Measurements from ENCODE around the gene ZNF264. TPM values are rescaled to one million over a fixed set of nuclear protein-coding genes. Genes with fewer than 3 reads are reported as not detected.

The ZNF264 gene
- polyA plus RNA-seq, 1 donor, result 15.6 TPM

DNA sequence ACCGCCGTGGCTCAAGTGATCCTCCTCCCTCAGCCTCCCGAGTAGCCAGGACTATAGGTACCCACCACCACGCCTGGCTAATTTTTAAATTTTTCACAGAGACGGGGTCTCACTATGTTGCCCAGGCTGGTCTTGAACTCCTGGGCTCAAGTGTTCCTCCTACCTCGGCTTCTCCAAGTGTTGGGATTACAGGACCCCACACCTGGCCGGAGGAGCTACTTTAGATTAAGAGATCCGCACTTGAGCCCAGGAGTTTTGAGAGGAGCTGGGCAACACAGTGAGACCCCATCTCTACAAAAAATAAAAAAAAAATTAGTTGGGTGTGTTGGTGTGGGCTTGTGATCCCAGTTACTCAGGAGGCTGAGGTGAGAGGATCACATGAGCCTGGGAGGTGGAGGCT is 80.0 kb downstream of the ZNF264 start:
- WGBS (ENCODE audit: insufficient coverage, low lambda C conversion rate), result 93% methylated on average over 3 of the region's 8 CpGs
- no peak overlapping the region for H3K27ac ChIP-seq (ENCODE audit: low read length)
- no peaks in the 10 kb centered on the region for H3K9me3 ChIP-seq (ENCODE audit: control insufficient read depth, low read depth, low read length)
- H3K4me3 ChIP-seq (ENCODE audit: low read length), result no peak overlapping the region
- no peak for DNase-seq
- no peaks in the 10 kb centered on the region for H3K27me3 ChIP-seq (ENCODE audit: control insufficient read depth, insufficient read depth, low read length)
- no peaks in the 10 kb centered on the region for H3K36me3 ChIP-seq (ENCODE audit: control insufficient read depth, insufficient read depth, low read length)
- no peaks in the 10 kb centered on the region for H3K4me1 ChIP-seq (ENCODE audit: control insufficient read depth, insufficient read depth, low read length)

Other genes with a start within 250 kb of the ZNF264 start
- gene USP29, start 71.5 kb upstream of the ZNF264 start, polyA plus RNA-seq, result not detected
- gene ZIM3, start 46.3 kb upstream of the ZNF264 start, polyA plus RNA-seq, result not detected
- not detected for gene DUXA, start 24.0 kb upstream of the ZNF264 start, polyA plus RNA-seq
- 2.2 TPM for gene AURKC, start 39.5 kb downstream of the ZNF264 start, polyA plus RNA-seq
- 4.4 TPM for gene ZNF805, start 49.1 kb downstream of the ZNF264 start, polyA plus RNA-seq
- gene ZNF460, start 89.0 kb downstream of the ZNF264 start, polyA plus RNA-seq, result 2.0 TPM
- gene ZNF543, start 129.0 kb downstream of the ZNF264 start, polyA plus RNA-seq, result 7.0 TPM
- gene ZNF304, start 159.8 kb downstream of the ZNF264 start, polyA plus RNA-seq, result 11.1 TPM
- 19.6 TPM for gene TRAPPC2B, start 172.1 kb downstream of the ZNF264 start, polyA plus RNA-seq
- gene ZNF547, start 172.1 kb downstream of the ZNF264 start, polyA plus RNA-seq, result 5.7 TPM
- gene ZNF548, start 198.4 kb downstream of the ZNF264 start, polyA plus RNA-seq, result 28.1 TPM
- 8.9 TPM for gene ZNF17, start 219.7 kb downstream of the ZNF264 start, polyA plus RNA-seq
- gene ZNF749, start 243.8 kb downstream of the ZNF264 start, polyA plus RNA-seq, result 15.5 TPM